Keratinocyte (primary cell): Measurements from ENCODE around the gene DHRSX. TPM values are rescaled to one million over a fixed set of nuclear protein-coding genes. Genes with fewer than 3 reads are reported as not detected.
"Not testable (repeated sequence)": the region's sequence is repeated elsewhere in the genome, so short reads cannot be mapped to it uniquely, and the experiment has no call there.

Experiments used
- DNase-seq: peaks from one replicate; pipeline ENCODE4 v3.0.0-alpha.2; 2011; ENCODE audit warnings: low read depth, missing footprints, low spot score
- FAIRE-seq: peaks from 2 replicates; lab custom pipeline; 2011; peaks lifted over from hg19 to GRCh38; lab: Jason Lieb, UNC
- H2AFZ ChIP-seq: 2 replicates; pipeline ENCODE4 v1.6.0; 2012; ENCODE audit warnings: low read length, control low read depth, inconsistent platforms; ENCODE audit not compliant: control insufficient read depth
- H3K27ac ChIP-seq: 2 replicates; pipeline ENCODE4 v1.5.1; 2011; ENCODE audit warnings: low read length; ENCODE audit not compliant: control insufficient read depth, insufficient read depth
- H3K27me3 ChIP-seq: 3 replicates; pipeline ENCODE4 v1.6.0; 2011; ENCODE audit warnings: low read length; ENCODE audit not compliant: control insufficient read depth, insufficient read depth; ENCODE audit errors: extremely low read depth
- H3K36me3 ChIP-seq, 2 experiments: 2 replicates in 1 of 2; 3 replicates in 1 of 2; pipeline ENCODE4 v1.5.1; 2011; ENCODE audit warnings: low read length in 2 of 2, mild to moderate bottlenecking in 1 of 2; ENCODE audit not compliant: control insufficient read depth in 2 of 2, insufficient read depth in 2 of 2; ENCODE audit errors: extremely low read depth in 1 of 2
- H3K4me1 ChIP-seq: 3 replicates; pipeline ENCODE4 v1.5.1; 2011; ENCODE audit warnings: low read length; ENCODE audit not compliant: control insufficient read depth, insufficient read depth; ENCODE audit errors: extremely low read depth
- H3K4me2 ChIP-seq: 3 replicates; pipeline ENCODE4 v1.6.0; 2011; ENCODE audit warnings: low read depth, low read length; ENCODE audit not compliant: control insufficient read depth, insufficient read depth; ENCODE audit errors: extremely low read depth
- H3K4me3 ChIP-seq, 3 experiments: fragments of 200-600 bp in 1 of 3; sonication (generic) in 1 of 3; 2 replicates in 2 of 3; 3 replicates in 1 of 3; pipeline ENCODE4 v1.5.1; 2011 to 2016; ENCODE audit warnings: low read length in 3 of 3, mild to moderate bottlenecking in 3 of 3, control low read depth in 2 of 3, inconsistent platforms in 1 of 3, low read depth in 1 of 3, mixed read lengths in 1 of 3, mixed run types in 1 of 3, moderate library complexity in 1 of 3; ENCODE audit not compliant: control insufficient read depth in 2 of 3, insufficient read depth in 2 of 3; ENCODE audit errors: extremely low read depth in 1 of 3
- H3K79me2 ChIP-seq: 2 replicates; pipeline ENCODE4 v1.6.0; 2012; ENCODE audit warnings: low read length; ENCODE audit not compliant: control insufficient read depth, insufficient read depth
- H3K9ac ChIP-seq: 3 replicates; pipeline ENCODE4 v1.6.0; 2011; ENCODE audit warnings: low read length; ENCODE audit not compliant: control insufficient read depth, insufficient read depth; ENCODE audit errors: extremely low read depth
- H3K9me1 ChIP-seq: 3 replicates; pipeline ENCODE4 v1.6.0; 2011; ENCODE audit warnings: low read length; ENCODE audit not compliant: control insufficient read depth, insufficient read depth; ENCODE audit errors: extremely low read depth
- H3K9me3 ChIP-seq: 2 replicates; pipeline ENCODE4 v1.5.1; 2012; ENCODE audit warnings: low read depth, low read length; ENCODE audit not compliant: control insufficient read depth
- H4K20me1 ChIP-seq: 3 replicates; pipeline ENCODE4 v1.6.0; 2011; ENCODE audit warnings: low read length; ENCODE audit not compliant: control insufficient read depth, insufficient read depth; ENCODE audit errors: extremely low read depth
- EZH2 ChIP-seq: IDR thresholded peaks from one replicate; pipeline ENCODE4 v1.6.1; 2012; ENCODE audit warnings: inconsistent platforms, mild to moderate bottlenecking, low read length, moderate library complexity
- dilution Hi-C: fragments of 300-500 bp; cut with MboI; formaldehyde crosslinking; loops from one replicate; pipeline ENCODE4 v1.7.0; 2020; ENCODE audit warnings: low sequenced_read_pairs; ENCODE audit not compliant: extremely low pct_ligation_motif_present
- polyA plus RNA-seq, 5 experiments: library from polyadenylated mRNA; depleted of rRNA in 3 of 5; stranded (reverse) in 3 of 5; stranded (forward) in 1 of 5; unstranded in 1 of 5; fragments of >200 nt; gene quantifications; 1 replicate in 1 of 5; 2 replicates in 3 of 5; 3 replicates in 1 of 5; pipeline versions ENCODE4 v1.2.1 to v1.2.3, GENCODE V29; 2011 to 2012; ENCODE audit warnings: missing spikeins in 2 of 5, low read depth in 1 of 5, low replicate concordance in 1 of 5
- TF ChIP-seq, protein P1 (sequence below), 3 experiments: IDR thresholded peaks in 1 of 3; conservative IDR thresholded peaks in 1 of 3; optimal IDR thresholded peaks in 1 of 3; 2 replicates in 2 of 3; 3 replicates in 1 of 3; pipeline versions ENCODE3 to v1.5.1; 2011; ENCODE audit warnings: low read length in 3 of 3, mild to moderate bottlenecking in 3 of 3, moderate library complexity in 2 of 3, control low read depth in 1 of 3, inconsistent platforms in 1 of 3; ENCODE audit not compliant: insufficient read depth in 2 of 3; ENCODE audit errors: extremely low read depth in 1 of 3

DHRSX gene
- polyA plus RNA-seq, 1 donor (not counting 4 experiments of a cell fraction or from before 2014, with no cell fraction given), result 20.4 TPM

DNA sequence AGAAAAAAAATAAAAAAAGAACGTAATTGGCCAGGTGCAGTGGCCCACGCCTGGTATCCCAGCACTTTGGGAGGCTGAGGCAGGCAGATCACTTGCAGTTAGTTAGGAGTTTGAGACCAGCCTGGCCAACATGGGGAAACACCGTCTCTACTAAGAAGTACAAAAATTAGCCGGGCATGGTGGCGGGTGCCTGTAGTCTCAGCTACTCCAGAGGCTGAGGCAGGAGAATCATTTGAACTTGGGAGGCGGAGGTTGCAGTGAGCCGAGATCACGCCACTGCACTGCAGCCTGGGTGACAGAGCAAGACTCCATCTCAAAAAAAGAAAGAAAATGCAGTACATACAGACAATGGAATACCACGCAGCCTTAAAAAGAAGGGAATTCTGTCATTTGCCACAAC, 150.7 kb downstream of the DHRSX start:
- not testable (repeated sequence) for H3K27ac ChIP-seq, FAIRE-seq

DNA sequence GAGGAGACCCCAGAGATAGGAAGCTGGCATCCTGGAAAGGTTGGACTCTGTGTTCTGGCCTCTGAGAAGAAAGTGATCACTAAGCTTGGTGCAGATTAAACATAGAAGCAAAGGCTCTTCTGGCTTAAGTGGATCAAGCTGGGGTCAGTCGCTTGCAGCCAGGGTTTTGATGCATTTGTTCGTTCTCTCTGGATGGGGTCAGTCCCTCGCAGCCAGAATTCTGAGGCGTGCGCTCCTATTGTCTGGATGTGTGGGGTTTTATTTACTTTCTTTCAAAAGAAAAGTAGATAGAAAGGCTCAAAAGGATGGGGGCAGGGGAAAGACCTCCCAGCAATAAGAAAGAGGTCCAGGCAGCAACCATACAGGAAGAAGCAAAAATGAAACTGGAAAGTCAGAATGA, 152.6 kb downstream of the DHRSX start:
- no peaks in the 10 kb centered on the region for H3K9me1 ChIP-seq
- dilution Hi-C loops, result no loop called here
- no peak overlapping the region for H2AFZ ChIP-seq
- H3K27me3 ChIP-seq, result no peaks in the 10 kb centered on the region
- H3K27ac ChIP-seq, result no peak overlapping the region
- TF ChIP-seq EZH2, result no peak
- TF ChIP-seq, protein P1, sequence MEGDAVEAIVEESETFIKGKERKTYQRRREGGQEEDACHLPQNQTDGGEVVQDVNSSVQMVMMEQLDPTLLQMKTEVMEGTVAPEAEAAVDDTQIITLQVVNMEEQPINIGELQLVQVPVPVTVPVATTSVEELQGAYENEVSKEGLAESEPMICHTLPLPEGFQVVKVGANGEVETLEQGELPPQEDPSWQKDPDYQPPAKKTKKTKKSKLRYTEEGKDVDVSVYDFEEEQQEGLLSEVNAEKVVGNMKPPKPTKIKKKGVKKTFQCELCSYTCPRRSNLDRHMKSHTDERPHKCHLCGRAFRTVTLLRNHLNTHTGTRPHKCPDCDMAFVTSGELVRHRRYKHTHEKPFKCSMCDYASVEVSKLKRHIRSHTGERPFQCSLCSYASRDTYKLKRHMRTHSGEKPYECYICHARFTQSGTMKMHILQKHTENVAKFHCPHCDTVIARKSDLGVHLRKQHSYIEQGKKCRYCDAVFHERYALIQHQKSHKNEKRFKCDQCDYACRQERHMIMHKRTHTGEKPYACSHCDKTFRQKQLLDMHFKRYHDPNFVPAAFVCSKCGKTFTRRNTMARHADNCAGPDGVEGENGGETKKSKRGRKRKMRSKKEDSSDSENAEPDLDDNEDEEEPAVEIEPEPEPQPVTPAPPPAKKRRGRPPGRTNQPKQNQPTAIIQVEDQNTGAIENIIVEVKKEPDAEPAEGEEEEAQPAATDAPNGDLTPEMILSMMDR (optimal IDR thresholded peaks at IDR 0.05 in 1 of 3, IDR thresholded peaks at IDR 0.05 in 1 of 3, conservative IDR thresholded peaks at IDR 0.05 in 1 of 3; ENCODE audit: extremely low read depth in 1 of 3, insufficient read depth in 2 of 3, low read length in 3 of 3), result no peak
- H3K9ac ChIP-seq, result no peak overlapping the region
- no peak overlapping the region for H3K4me2 ChIP-seq
- H3K79me2 ChIP-seq, result no peaks in the 10 kb centered on the region
- peaks cover 2% of the 10 kb centered on the region for H3K4me1 ChIP-seq
- DNase-seq (no peak), FAIRE-seq (no peak)
- H3K36me3 ChIP-seq, result peaks cover 0 to 5% of the 10 kb centered on the region in 2 experiments
- no peak overlapping the region for H3K4me3 ChIP-seq
- H3K9me3 ChIP-seq, result no peaks in the 10 kb centered on the region
- no peaks in the 10 kb centered on the region for H4K20me1 ChIP-seq

More for the DNA sequence above, 150.7 kb downstream of the DHRSX start:
- H3K9ac ChIP-seq, H3K4me1 ChIP-seq, H3K27me3 ChIP-seq, H4K20me1 ChIP-seq, H2AFZ ChIP-seq, H3K4me2 ChIP-seq, H3K36me3 ChIP-seq, DNase-seq, dilution Hi-C loops, H3K9me3 ChIP-seq, H3K4me3 ChIP-seq, H3K79me2 ChIP-seq, H3K9me1 ChIP-seq: not testable (repeated sequence)

DNA sequence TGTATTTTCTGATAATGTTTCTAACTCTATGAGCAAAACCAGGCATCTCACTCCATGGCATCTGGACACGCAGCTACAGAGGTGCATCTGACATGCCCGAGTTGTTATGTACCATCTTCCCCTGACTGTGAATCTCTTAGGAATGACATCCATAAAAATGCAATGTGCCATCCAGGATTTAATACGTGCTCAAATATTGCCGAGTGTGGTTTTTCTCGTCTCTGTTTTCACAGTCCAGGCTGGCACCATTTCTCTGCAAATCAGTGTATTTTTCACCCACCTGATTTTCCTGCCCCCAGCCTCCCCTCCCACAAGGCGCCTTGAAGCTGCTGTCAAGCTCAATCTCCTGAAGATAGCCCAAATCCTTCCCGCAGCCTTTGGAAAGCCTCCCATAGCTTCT, 154.6 kb downstream of the DHRSX start:
- no peaks in the 10 kb centered on the region for H4K20me1 ChIP-seq
- DNase-seq, result no peak

More for the DNA sequence above, 154.6 kb downstream of the DHRSX start:
- no peak for TF ChIP-seq EZH2
- TF ChIP-seq, protein P1 (optimal IDR thresholded peaks at IDR 0.05 in 1 of 3, IDR thresholded peaks at IDR 0.05 in 1 of 3, conservative IDR thresholded peaks at IDR 0.05 in 1 of 3; ENCODE audit: extremely low read depth in 1 of 3, insufficient read depth in 2 of 3, low read length in 3 of 3), result no peak
- Histone ChIP-seq H3K9me1 (no peaks in the 10 kb centered on the region), H3K4me3 (no peak overlapping the region), H3K9me3 (no peaks in the 10 kb centered on the region), H3K4me2 (no peak overlapping the region), H3K79me2 (no peaks in the 10 kb centered on the region), H3K4me1 (no peaks in the 10 kb centered on the region), H3K27ac (no peak overlapping the region), H3K27me3 (no peaks in the 10 kb centered on the region), H2AFZ (no peak overlapping the region), H3K9ac (no peak overlapping the region), H3K36me3 (peaks cover 0 to 5% of the 10 kb centered on the region in 2 experiments)
- dilution Hi-C loops, result no loop called here
- FAIRE-seq, result no peak
